ENCODE data around the gene FHOD3. TPM values are rescaled to one million over a fixed set of nuclear protein-coding genes. Genes with fewer than 3 reads are reported as not detected.

FHOD3 gene
- polyA plus RNA-seq, 1 experiment: 41.1 TPM

- Histone ChIP-seq H3K9me3 (ENCODE audit: control insufficient read depth, insufficient read depth, low read length) (no peaks in the 10 kb centered on the region), H3K27ac (ENCODE audit: low read depth, low read length) (no peak overlapping the region), H3K27me3 (ENCODE audit: control insufficient read depth, insufficient read depth, low read length) (no peaks in the 10 kb centered on the region), H3K4me3 (ENCODE audit: low read depth, low read length) (no peak overlapping the region)
- TF ChIP-seq CTCF (IDR thresholded peaks at IDR 0.05; ENCODE audit: low read depth, low read length): no peak
- POLR2A ChIA-PET: no interaction called here
- CTCF ChIA-PET: interaction anchor here (0.9 to 1.3 kb wide), 4 partner anchors 25 to 341 kb away, joined by 3 to 4 read pairs (median 3); no protein-coding TSS in a partner anchor
- no peak for DNase-seq (ENCODE audit: low read depth, low spot score)
Observed at GRCh38 chr18:36436387-36436786, 138.9 kb downstream of the FHOD3 start.

DNA sequence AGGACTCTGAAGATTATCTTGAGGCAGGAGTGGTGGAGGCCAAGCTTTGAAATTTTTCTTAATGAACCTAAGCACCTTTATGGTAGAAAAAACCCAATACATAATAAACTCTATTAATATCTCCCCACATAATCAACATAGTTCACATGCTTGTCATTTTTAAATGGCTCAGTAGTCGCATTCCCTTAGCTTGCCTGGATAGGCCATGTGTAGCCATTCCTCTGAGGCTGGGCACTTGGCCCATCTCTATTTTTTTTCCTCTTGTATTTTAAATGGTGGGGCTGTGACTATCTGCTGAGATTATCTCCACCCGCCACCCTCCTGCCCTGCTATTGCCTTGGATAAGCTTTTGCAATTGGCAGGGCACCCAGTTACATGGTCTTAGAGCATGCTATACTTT, 143.1 kb downstream of the FHOD3 start:
- Histone ChIP-seq H3K27ac (ENCODE audit: low read depth, low read length) (no peak overlapping the region), H3K4me3 (ENCODE audit: low read depth, low read length) (no peak overlapping the region), H3K27me3 (ENCODE audit: control insufficient read depth, insufficient read depth, low read length) (no peaks in the 10 kb centered on the region), H3K9me3 (ENCODE audit: control insufficient read depth, insufficient read depth, low read length) (no peaks in the 10 kb centered on the region)
- ChIA-PET POLR2A (no interaction called here), CTCF (interaction anchor here (0.8 to 1.0 kb wide), 2 partner anchors 12 to 247 kb away, joined by 3 to 5 read pairs; no protein-coding TSS in a partner anchor)
- no peak for TF ChIP-seq CTCF (IDR thresholded peaks at IDR 0.05; ENCODE audit: low read depth, low read length)
- DNase-seq (ENCODE audit: low read depth, low spot score): no peak

GRCh38 chr18:36441426-36442240, 144.1 kb downstream of the FHOD3 start:
- Histone ChIP-seq H3K27ac (ENCODE audit: low read depth, low read length) (no peak overlapping the region), H3K9me3 (ENCODE audit: control insufficient read depth, insufficient read depth, low read length) (no peaks in the 10 kb centered on the region), H3K27me3 (ENCODE audit: control insufficient read depth, insufficient read depth, low read length) (no peaks in the 10 kb centered on the region), H3K4me3 (ENCODE audit: low read depth, low read length) (no peak overlapping the region)
- ChIA-PET POLR2A (no interaction called here), CTCF (interaction anchor here (1.7 kb wide), 2 partner anchors 74 to 246 kb away, joined by 3 to 7 read pairs; no protein-coding TSS in a partner anchor)
- TF ChIP-seq CTCF (IDR thresholded peaks at IDR 0.05; ENCODE audit: low read depth, low read length): no peak
- no peak for DNase-seq (ENCODE audit: low read depth, low spot score)

DNA sequence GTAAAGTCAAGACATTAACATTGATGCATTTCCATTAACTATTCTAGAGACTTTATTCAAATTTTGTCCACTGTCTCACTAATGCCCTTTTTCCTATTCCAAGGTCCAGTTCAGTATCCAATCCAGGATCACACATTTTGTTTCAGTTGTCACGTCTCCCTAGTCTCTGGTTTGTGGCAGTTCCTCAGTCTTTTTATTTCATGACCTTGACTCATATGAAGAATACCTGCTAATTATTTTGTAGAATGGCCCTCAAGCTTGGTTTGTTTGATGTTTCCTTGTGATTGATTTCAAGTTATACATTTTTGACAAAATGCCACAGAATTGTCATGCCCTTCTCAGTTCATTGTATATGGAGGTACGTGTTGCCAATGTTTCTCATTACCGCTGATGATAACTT, 145.2 kb downstream of the FHOD3 start:
- ChIA-PET CTCF (interaction anchor here (0.9 to 1.7 kb wide), 3 partner anchors 30 to 245 kb away, joined by 3 to 7 read pairs (median 3); no protein-coding TSS in a partner anchor), POLR2A (no interaction called here)
- H3K4me3 ChIP-seq (ENCODE audit: low read depth, low read length): no peak overlapping the region
- no peak overlapping the region for H3K27ac ChIP-seq (ENCODE audit: low read depth, low read length)
- TF ChIP-seq CTCF (IDR thresholded peaks at IDR 0.05; ENCODE audit: low read depth, low read length): no peak
- DNase-seq (ENCODE audit: low read depth, low spot score): no peak
- no peaks in the 10 kb centered on the region for H3K27me3 ChIP-seq (ENCODE audit: control insufficient read depth, insufficient read depth, low read length)
- no peaks in the 10 kb centered on the region for H3K9me3 ChIP-seq (ENCODE audit: control insufficient read depth, insufficient read depth, low read length)

DNA sequence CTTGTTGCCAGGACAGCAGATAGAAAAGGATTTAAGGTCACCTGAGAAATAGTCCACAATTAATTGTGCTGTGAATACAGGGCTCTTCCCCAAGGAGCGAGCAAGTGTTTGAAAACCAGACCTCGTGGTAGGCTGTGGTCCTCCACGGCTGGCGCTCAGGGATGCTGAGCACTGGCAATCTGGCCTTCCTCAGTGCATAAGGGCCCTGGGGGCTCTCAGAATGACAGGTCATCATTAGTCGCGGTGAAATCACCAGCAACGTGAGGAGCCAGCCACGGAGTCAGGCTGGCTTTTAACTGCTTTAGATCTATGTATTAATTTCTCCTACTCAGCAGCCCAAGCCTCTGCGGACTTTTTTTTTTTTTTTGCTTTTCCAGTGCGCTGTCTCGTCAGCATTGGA, 148.5 kb downstream of the FHOD3 start:
- Histone ChIP-seq H3K9me3 (ENCODE audit: control insufficient read depth, insufficient read depth, low read length) (no peaks in the 10 kb centered on the region), H3K4me3 (ENCODE audit: low read depth, low read length) (no peak overlapping the region), H3K27ac (ENCODE audit: low read depth, low read length) (no peak overlapping the region), H3K27me3 (ENCODE audit: control insufficient read depth, insufficient read depth, low read length) (no peaks in the 10 kb centered on the region)
- ChIA-PET POLR2A (interaction anchor here (0.7 kb wide), 1 partner anchor 62 kb away, joined by 7 read pairs; no protein-coding TSS in a partner anchor), CTCF (no interaction called here)
- no peak for DNase-seq (ENCODE audit: low read depth, low spot score)
- TF ChIP-seq CTCF (IDR thresholded peaks at IDR 0.05; ENCODE audit: low read depth, low read length): no peak

All from AG04450 (cell line).